HG03159 (cell line): Measurements from ENCODE around the gene DDAH1.

Source experiments
- ATAC-seq: cut with Tn5 transposase; IDR thresholded peaks from one replicate; pipeline ENCODE4 v1.9.1; 2021; ENCODE audit warnings: mild to moderate bottlenecking, moderate library complexity; ENCODE audit not compliant: unreplicated experiment

The DDAH1 gene

DNA sequence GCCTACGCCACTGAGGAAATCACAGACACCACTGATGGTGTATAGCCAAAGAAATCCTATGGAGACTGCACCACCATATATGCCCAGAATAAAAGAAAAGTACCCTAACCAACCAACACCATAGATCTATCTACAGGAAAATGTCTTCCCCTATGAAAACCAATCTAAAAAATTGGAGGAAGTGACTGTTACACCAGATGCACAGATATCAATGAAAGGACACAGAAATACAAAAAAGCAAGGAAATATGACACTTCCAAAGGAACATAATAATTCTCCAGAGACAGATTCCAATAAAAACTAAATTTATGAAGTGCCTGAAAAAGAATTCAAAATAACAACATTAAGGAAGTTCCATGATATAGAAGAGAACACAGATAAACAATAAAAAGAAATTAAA, 131.8 kb downstream of the DDAH1 start:
- no peak for ATAC-seq

DNA sequence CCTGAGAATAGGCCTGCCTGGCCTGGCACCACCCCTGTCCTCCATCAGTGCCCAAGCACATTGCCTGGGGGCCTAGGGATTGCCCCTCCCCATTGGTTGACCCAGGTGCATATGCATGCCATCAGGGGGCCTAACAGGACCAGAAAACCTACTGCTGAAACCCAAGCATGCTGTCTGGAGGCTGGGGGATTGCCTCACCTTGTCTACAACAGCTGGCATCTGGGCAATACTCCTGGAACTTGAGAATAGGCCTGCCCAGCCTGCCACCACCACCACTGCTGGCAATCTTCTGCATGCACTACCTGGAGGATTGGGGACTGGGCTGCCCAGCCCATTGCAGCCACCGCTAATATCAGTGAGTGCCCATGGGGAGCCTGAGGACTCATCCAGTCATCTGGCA, 132.4 kb downstream of the DDAH1 start:
- no peak for ATAC-seq

DNA sequence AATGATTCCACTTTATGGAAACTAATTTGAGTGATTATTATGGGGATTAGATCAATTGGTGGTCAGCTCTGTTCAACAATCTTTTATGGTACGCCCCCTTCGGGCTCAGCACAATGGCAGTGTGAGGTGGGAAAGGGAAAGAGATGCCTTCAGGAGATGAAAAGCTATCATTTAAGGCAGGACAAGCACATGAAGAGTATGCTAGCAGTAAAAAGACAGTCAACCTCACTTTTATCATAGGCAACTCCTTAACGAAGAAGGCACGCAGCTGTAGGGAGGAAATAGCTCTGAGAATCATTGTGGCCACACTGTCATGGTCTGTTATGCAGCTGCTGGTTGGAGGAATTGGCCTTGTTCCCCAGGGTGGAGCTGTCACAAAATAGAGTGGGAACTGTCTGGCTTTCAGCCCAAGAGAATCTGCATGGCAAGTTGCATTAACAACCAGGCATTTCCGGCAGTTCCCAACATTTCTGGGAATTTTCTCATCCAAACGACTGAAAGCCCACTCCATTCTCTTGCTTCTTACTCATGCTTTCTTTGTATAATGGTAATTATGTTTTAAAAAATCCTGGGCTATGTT, 134.2 kb downstream of the DDAH1 start:
- peak; percentile 67 for ATAC-seq

DNA sequence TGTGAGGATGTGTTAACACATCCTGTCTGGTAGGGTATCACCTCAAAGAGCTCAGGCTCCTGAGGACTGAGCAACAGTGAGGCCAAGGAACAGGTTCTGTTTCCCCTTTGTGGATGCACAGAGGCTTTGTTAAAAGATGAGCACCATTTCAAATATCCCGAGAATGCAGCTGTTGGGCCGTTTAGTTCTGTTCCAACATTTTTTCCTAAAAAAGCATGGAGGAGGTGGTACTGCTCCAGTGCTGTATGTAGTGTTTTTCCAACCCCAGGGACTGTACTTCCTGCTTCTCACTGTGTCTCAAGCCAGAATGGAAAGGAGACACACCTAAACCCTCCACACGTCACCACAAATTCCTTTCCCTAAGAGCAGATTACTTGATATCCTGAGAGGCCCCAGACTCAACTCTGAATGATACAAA, 134.7 kb downstream of the DDAH1 start:
- no peak for ATAC-seq

DNA sequence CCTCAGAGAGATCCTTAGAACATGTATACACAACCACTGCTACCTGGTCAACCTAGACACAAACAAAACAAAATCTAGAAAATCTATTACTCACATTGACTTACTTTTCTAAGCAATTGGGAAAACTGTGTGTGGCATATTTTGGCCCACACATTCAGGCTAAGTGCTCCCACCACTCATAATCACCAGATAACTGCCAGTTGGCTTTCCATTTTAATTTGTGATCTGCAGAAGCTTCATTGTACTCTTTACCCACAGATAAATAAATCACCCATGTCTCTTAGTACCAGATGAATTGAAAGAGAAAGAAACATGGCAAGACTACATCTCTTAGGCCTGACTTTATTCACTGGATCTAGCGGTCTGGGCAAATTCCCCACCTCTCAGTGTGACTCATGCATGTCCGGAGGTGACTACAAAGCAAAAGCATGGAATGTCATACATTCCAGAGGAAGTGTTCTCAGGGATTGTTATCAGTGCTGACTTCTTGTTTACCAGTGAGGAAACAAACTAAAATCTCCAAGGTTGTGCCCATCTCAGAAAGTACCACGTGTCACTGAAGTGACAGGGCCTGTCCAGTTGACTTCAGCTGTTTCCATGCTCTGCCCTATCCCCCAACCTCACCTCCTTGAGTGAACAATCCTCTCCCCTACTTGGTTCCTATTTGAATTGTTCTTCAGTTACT, 136.1 kb downstream of the DDAH1 start:
- ATAC-seq, result no peak

DNA sequence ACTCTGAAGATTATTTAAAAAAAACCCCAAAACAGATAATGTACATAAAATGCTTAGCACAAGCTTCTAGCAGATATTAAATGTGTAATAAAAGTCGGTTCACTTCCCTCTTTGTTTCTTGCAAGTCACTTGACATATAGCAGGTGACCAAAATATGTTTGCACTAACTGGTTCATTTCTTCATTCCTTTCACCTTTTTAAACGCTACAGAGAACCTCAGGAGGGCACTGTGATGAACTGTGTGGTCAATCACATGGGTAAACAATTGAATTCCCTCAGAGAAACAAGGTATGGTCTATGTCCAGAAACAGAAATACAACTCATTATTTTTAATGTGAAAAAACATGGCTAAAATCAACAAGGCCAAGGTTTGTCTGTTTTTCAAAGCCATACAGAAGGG, 137.2 kb downstream of the DDAH1 start:
- no peak for ATAC-seq

DNA sequence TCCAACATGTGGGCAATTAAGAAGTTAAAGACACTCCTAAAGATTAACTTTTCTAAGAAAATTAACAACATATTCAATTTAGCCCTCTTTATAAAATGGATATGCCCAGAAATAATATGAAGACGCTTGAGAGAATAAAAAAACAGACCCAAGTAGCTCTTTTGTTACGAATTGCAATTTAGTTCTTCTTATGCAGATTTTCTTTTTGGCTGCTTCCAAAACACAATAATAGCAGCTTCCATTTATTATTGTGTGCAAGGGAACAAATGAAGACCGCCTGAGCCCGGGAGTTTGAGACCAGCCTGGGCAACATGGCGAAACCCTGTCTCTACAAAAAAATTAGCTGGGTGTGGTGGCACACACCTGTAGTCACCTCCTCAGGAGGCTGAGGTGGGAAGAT, 138.1 kb downstream of the DDAH1 start:
- no peak for ATAC-seq

DNA sequence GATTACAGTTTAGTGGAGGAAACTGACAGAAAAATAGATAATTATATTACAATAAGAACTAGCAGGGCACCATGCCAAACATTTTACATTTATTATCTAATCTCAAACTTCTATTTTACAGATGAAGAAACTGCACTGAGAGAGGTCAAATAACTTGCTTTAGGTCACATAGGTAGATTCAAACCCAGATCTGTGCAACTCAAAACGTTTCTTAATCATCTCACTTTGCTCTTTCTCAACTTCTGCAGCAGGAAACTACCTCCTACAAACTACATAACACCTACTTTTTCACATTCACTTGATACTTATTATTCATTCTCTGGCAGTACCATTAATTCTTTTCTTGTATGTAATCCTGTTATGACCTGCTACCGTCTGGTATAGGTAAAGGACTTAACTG, 138.6 kb downstream of the DDAH1 start:
- ATAC-seq, result no peak

DNA sequence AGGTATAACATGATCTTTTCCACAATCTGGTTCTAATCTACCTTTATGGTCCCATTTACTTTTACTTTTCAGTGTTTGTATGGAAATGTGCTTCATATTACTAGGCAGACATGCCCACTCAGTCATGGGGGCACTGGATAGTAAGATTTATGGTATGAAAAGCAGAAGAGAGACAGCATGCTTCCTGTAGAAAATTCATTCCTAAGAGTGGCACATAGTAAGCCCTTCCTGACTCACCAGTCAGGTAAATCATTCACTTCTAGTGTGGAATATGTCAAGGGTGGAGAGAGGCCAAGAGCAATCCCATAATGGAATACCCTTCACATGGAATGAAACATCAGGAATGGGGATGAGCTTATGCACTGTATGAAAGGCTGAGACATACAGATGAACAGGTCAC, 139.0 kb downstream of the DDAH1 start:
- no peak for ATAC-seq

DNA sequence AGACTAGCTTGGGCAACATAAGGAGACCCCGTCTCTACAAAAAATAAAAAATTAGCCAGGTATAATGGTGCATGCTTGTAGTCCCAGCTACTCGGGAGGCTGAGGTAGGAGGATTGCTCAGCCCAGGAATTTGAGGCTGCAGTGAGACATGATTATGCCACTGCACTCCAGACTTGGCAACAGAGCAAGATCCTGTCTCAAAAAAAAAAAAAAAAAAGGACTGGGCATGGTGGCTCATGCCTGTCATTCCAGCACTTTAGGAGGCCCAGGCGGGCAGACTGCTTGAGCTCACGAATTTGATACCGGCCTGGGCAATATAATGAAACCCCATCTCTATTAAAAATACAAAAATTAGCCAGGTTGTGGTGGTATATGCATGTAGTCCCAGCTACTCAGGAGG, 141.2 kb downstream of the DDAH1 start:
- ATAC-seq, result no peak

DNA sequence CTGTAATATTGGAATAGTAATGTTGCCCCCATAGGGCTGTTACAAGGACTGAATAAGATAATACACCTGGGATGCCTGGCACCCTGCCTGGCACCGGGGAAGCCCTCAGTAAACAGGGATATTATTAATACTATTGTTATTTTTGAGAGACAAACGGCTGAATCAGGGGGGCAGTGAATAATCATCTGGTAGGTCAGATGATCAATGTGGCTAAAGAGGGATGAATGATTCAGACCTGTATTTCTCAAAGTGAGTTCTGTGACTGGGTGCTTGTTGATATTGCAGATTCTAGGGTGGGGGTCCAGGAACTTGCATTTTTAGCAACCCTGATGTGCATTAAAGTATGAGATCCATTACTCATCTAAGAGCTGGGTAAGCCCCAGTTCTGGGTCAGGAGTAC, 142.3 kb downstream of the DDAH1 start:
- no peak for ATAC-seq

DNA sequence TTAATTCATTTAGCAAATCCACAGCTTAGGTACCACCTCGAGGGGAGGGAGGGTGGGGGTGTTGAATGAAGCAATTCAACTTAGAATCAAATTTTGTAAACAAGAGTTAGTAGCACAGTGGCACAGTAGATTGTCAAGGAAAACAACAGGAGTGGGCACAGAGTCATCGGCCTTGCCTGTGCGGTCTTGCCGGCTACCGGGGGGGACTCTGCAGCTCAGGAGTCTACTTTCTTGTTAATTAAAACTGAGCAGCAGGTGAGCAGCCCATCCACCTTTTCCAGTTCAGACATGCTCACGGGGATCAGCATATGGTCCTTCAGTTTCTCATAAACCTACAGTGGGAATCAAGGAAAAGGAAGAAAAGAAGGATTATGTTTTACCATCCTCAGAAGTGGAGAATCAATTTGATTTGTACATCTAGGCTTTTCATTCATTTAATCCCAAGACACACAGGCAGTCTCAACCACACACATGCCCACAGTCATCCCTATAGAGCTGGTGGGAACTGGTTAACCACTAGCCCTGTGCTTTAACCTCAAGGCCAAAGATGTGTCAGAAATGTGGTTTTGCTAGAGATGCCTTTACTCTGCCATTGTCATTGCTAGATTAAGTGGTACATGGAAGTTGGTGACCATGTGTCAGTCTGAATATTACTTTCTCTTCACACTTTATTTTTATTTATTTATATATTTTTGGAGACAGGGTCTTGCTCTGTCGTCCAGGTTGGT, 143.6 kb downstream of the DDAH1 start:
- no peak for ATAC-seq

DNA sequence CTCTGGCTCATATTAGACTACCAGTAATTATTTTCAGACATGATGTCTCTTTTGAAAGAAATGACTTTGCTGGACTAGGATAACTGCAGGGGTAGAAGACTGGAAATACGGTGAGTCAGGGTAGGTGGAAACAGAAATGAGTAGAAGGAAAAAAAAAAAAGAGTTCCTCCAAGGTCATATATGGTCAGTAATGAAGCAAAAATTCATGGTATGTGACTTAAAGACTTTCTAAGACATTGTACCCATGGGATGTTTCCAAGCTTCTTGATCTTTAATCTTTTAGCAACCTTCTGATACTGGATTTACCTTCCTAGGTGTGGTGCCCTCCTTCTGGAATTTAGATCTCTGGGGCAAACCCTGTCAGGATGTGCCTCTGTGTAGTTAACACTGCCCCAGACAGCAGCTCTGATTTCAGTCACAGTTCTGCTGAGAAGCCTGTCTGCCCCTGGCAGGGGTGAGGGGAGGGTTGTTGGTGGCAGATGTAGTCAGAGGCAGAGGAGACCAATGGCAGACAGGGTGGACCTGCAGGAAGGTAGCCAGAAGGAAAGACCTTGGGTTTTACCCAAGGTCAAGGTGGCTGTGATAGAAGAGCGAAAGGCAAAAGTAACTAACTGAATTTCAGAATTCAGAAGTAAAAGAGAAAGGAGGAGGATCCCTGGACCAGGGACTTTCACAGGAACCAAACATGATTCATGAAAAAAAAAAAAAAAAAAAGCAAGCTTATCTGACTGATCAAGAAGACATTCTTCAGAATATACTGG, 144.4 kb downstream of the DDAH1 start:
- no peak for ATAC-seq

DNA sequence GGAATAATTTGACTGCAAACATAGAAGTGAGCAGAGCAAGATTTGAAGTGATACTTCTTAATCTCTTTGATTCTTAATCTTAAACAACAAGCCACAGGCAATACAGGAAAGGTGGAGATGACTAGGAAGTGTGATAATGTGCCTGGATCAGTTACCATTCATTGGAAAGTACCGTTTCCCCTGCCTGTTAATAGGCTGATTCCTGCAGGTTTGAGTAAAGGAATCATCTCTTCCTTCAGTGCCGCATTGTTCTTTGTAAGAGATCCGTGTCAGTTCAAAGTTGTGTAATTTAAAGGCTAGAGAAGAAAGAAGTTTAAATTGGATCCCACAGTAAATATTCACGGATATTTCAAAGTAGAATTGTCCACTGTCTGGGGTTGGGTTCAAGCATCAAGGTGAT, 145.0 kb downstream of the DDAH1 start:
- no peak for ATAC-seq

DNA sequence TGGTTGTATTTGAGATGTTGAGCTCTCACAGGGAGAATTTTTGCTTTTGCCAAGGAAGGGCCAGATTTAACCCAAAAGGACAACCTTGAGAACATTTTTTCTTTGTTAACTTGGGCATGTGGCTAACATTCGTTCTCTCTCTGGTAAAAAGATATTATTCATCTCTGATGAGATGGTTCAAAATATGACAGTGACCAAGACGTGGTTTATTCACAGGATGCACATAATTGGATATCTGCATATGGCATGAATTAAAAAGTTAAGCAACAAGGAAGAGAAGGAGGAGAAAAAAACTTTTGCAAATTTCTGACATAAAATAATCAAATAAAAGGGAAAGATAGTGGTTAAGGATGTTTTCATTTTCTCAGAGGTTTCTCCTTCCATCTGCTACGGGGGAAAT, 145.5 kb downstream of the DDAH1 start:
- no peak for ATAC-seq

DNA sequence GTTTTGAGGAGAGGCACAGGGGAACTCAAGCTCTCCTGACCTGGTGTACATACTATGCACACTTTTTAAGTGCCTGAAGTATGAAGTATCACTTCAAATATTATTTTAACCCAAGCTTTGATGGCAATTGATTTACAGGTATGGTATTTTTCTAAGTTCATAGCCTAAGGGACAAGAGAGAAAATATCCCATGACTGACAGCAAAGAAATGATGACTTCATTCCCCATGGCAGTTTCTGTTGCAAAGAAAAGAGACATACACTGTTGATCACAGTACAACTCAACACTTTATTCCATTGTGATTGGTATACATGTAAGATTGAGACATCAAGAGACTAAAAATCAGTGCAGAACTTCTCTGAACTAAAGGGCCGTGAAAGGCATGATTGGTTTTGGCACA, 146.7 kb downstream of the DDAH1 start:
- no peak for ATAC-seq

DNA sequence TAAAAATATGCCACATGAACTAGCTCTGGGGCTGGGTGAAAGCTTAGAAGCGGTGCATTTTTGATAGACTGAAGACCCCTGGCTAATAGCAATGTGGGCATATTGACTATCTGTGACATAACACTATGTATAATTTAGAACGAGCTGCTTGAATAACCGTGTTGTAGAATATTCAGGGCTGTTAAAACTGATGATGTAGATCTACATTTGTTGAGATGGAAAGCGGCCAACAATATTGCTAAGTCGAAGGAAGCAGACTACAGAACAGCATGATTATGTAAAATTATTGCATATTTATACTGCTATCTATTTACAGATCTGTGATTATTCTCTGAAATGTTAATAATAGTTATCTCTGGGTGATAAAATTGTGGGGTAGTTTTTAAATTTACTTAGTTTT, 147.4 kb downstream of the DDAH1 start:
- ATAC-seq, result no peak

DNA sequence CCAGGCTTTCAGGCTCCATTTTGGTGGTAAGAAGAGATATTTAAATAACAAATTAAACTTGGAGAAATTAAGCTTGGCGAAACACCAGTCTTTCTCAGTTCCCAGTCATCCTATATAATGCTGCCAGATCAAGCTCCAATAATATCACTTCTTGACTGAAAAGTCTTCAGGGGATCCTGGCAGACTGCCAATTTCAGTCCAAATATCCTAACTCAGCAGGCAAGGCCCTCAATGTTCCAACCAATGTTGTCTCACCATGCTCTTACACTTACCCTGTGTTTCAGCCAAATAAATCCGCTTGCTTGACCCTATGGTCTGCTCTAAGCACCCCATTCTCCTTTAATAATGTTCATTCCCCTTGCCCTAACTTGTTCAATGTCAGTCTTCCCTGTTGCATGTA, 148.6 kb downstream of the DDAH1 start:
- no peak for ATAC-seq

DNA sequence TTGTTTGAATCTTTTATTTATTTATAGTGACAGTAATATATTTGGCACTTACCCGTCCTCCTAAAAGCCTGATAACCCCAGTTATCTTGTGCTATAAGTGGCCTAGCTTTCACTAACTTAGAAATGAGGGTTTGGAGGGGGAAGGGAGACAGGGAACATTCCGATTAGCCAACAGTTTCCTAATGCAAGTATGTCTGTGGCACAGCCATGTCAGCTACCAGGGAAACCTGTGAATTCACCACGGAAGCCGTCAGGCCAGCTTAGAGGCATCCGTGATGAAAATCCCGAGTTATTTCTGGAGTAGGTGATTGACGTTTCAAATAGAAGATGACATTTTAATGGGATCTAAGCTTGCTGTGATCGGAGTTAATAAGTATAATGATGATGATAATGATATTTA, 149.2 kb downstream of the DDAH1 start:
- no peak for ATAC-seq

DNA sequence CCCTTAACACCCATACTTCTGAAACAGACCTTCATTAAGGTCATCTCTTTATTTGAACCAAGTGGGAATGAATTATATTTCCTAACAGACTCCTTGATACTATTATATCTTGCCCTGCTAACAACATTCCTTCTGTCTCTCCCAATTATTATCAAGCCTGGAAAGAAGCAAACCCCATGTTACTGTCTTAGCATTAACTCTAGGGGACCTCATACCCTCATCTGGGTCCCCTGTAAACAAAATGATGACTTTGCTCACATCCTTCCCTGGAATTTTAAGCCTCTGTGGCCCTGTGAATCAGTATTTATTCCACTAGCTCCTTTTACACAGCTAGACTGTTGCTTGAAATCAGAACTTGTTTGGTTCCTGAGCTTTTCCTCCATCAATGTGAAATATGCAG, 150.2 kb downstream of the DDAH1 start:
- no peak for ATAC-seq

DNA sequence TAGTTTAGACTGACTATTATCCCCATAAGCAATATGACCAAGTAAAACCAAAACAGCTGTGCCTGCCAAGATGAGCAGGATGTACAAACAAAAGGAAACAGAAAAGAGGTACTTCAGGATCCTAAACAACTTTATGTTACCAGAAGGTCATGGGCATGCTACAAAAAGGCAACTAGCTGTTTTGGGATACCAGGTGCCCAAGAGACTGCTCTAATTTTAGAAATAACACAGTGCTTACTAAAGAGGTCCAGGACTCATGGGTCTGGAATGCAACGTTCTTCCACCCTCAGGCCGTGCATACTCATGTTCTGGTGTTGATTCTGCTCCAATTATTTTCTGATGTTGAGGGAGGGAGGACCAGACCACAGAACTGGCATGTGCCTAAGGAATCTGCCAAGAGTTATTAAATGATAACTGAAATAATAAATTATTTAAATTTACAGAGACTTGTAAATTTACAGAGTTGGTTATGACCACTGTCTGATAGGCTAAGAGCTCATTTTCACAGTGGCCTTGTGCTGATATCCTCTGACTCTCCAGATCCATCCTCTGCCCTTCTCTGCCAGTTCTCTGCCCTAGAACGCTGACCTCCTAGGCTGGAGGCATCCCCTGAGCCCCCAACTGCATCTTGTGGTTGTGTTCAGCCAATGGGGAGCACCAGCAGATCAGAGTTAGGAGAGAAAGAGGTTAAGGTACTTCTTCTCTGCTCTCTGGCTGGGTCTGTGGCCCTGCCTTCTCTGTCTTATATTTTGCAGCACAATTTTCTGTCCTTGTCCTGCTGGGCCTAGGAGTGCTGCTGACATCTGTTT, 150.9 kb downstream of the DDAH1 start:
- ATAC-seq, result no peak
